H1 (cell line): ENCODE measurements around the gene NEGR1. TPM values are rescaled to one million over a fixed set of nuclear protein-coding genes. Genes with fewer than 3 reads are reported as not detected.

Experiments used
- CTCF ChIA-PET: fragments of 300-600 bp; sonication (Branson Sonifier 250); formaldehyde crosslinking; loops from one replicate; lab custom pipeline; 2021; ENCODE audit not compliant: partially characterized antibody; lab: Charles Lee
- POLR2A ChIA-PET: fragments of 300-600 bp; sonication (Branson Sonifier 250); formaldehyde crosslinking; loops from one replicate; lab custom pipeline; 2021; ENCODE audit warnings: inconsistent platforms; ENCODE audit not compliant: partially characterized antibody; lab: Charles Lee
- DNase-seq, 2 experiments: peaks; one replicate each; pipeline versions ENCODE4 v3.0.0 to v3.0.0-alpha.2; 2010 to 2022; ENCODE audit warnings: low spot score in 2 of 2, low read depth in 1 of 2, mixed read lengths in 1 of 2
- FAIRE-seq: peaks from 2 replicates; lab custom pipeline; 2011; peaks lifted over from hg19 to GRCh38; lab: Jason Lieb, UNC
- H2AFZ ChIP-seq: 2 replicates; pipeline ENCODE4 v1.8.1; 2012; ENCODE audit warnings: low read length, inconsistent platforms
- H2AK5ac ChIP-seq: 2 replicates; pipeline ENCODE4 v1.6.1; 2013; ENCODE audit warnings: low read depth, low read length
- H2BK120ac ChIP-seq: replicated peaks from 2 replicates; pipeline ENCODE3; 2013; ENCODE audit warnings: low read depth, low read length, inconsistent platforms
- H2BK12ac ChIP-seq: 2 replicates; pipeline ENCODE4 v1.6.1; 2013; ENCODE audit warnings: low read depth, low read length
- H2BK15ac ChIP-seq: 2 replicates; pipeline ENCODE4 v1.6.1; 2013; ENCODE audit warnings: low read length
- H2BK20ac ChIP-seq: 2 replicates; pipeline ENCODE4 v1.6.1; 2013; ENCODE audit warnings: low read length
- H2BK5ac ChIP-seq: 2 replicates; pipeline ENCODE4 v1.6.1; 2013; ENCODE audit warnings: low read depth, low read length
- H3K14ac ChIP-seq: 2 replicates; pipeline ENCODE4 v1.6.1; 2013; ENCODE audit warnings: inconsistent platforms; ENCODE audit not compliant: insufficient read length
- H3K18ac ChIP-seq: 2 replicates; pipeline ENCODE4 v1.6.1; 2013; ENCODE audit warnings: low read length; ENCODE audit errors: extremely low read depth
- H3K23ac ChIP-seq: 2 replicates; pipeline ENCODE4 v1.6.1; 2013; ENCODE audit warnings: inconsistent platforms; ENCODE audit not compliant: insufficient read length
- H3K23me2 ChIP-seq: 2 replicates; pipeline ENCODE4 v1.6.1; 2013; ENCODE audit warnings: low read depth, low read length
- H3K27ac ChIP-seq: 2 replicates; pipeline ENCODE4 v1.6.1; 2011; ENCODE audit warnings: low read depth, low read length, inconsistent platforms
- H3K27me3 ChIP-seq, 4 experiments: replicated peaks in 1 of 4; 1 replicate in 1 of 4; 2 replicates in 3 of 4; pipeline versions ENCODE4 v1.6.1 to v1.8.1; 2011 to 2013; ENCODE audit warnings: low read length in 3 of 4, mild to moderate bottlenecking in 3 of 4, inconsistent platforms in 2 of 4, mixed read lengths in 2 of 4, moderate library complexity in 1 of 4; ENCODE audit not compliant: control insufficient read depth in 3 of 4, insufficient read depth in 3 of 4; ENCODE audit errors: extremely low read depth in 1 of 4
- H3K36me3 ChIP-seq, 4 experiments: 2 replicates each; pipeline versions ENCODE4 v1.6.1 to v1.8.1; 2011 to 2013; ENCODE audit warnings: mild to moderate bottlenecking in 4 of 4, low read length in 3 of 4, moderate library complexity in 2 of 4, control low read depth in 1 of 4, inconsistent platforms in 1 of 4; ENCODE audit not compliant: insufficient read depth in 4 of 4, control insufficient read depth in 2 of 4
- H3K4ac ChIP-seq: replicated peaks from 2 replicates; pipeline ENCODE3; 2013; ENCODE audit warnings: low read length, low read depth, mixed read lengths, inconsistent platforms; ENCODE audit not compliant: insufficient read length
- H3K4me1 ChIP-seq, 4 experiments: replicated peaks in 1 of 4; 1 replicate in 1 of 4; 2 replicates in 3 of 4; pipeline versions ENCODE4 v1.6.1 to v1.8.1; 2011 to 2013; ENCODE audit warnings: low read length in 3 of 4, inconsistent platforms in 2 of 4, mixed read lengths in 1 of 4; ENCODE audit not compliant: insufficient read depth in 4 of 4, control insufficient read depth in 3 of 4
- H3K4me2 ChIP-seq, 2 experiments: 2 replicates each; pipeline versions ENCODE4 v1.6.1 to v1.8.1; 2011 to 2013; ENCODE audit warnings: low read depth in 2 of 2, low read length in 2 of 2, control low read depth in 1 of 2, inconsistent platforms in 1 of 2, mild to moderate bottlenecking in 1 of 2; ENCODE audit not compliant: insufficient read depth in 1 of 2
- H3K4me3 ChIP-seq, 4 experiments: fragments of 200-600, 300-600 bp in 1 of 4; sonication (generic), shearing (Covaris generic), sonication (Bioruptor Twin) in 1 of 4; 2 replicates each; pipeline versions ENCODE4 v1.5.1 to v1.8.1; 2011 to 2016; ENCODE audit warnings: low read length in 4 of 4, low read depth in 3 of 4, control low read depth in 2 of 4, inconsistent platforms in 2 of 4, mild to moderate bottlenecking in 2 of 4, mixed read lengths in 1 of 4, moderate library complexity in 1 of 4; ENCODE audit not compliant: insufficient read depth in 2 of 4; ENCODE audit errors: extremely low read depth in 1 of 4
- H3K56ac ChIP-seq: replicated peaks from 2 replicates; pipeline ENCODE3; 2013; ENCODE audit warnings: low read depth, mild to moderate bottlenecking, mixed read lengths, low read length, inconsistent platforms; ENCODE audit not compliant: insufficient read length
- H3K79me1 ChIP-seq: 2 replicates; pipeline ENCODE4 v1.6.1; 2013; ENCODE audit warnings: low read depth, low read length, control low read depth
- H3K79me2 ChIP-seq, 2 experiments: 2 replicates each; pipeline versions ENCODE4 v1.6.1 to v1.8.1; 2012 to 2013; ENCODE audit warnings: low read length in 2 of 2, mild to moderate bottlenecking in 2 of 2, inconsistent platforms in 1 of 2; ENCODE audit not compliant: insufficient read depth in 2 of 2, control insufficient read depth in 1 of 2
- H3K9ac ChIP-seq, 4 experiments: replicated peaks in 1 of 4; 1 replicate in 1 of 4; 2 replicates in 3 of 4; pipeline versions ENCODE4 v1.6.1 to v1.8.1; 2011 to 2013; ENCODE audit warnings: low read depth in 3 of 4, low read length in 3 of 4, control low read depth in 2 of 4, mild to moderate bottlenecking in 2 of 4, moderate library complexity in 2 of 4, inconsistent platforms in 1 of 4; ENCODE audit errors: extremely low read depth in 1 of 4
- H3K9me3 ChIP-seq, 2 experiments: 2 replicates each; pipeline versions ENCODE4 v1.6.1 to v1.8.1; 2012 to 2013; ENCODE audit warnings: mild to moderate bottlenecking in 2 of 2, moderate library complexity in 2 of 2, control low read depth in 1 of 2, inconsistent platforms in 1 of 2, low read depth in 1 of 2, low read length in 1 of 2, mixed read lengths in 1 of 2; ENCODE audit not compliant: insufficient read depth in 2 of 2
- H4K20me1 ChIP-seq, 2 experiments: replicated peaks in 1 of 2; 2 replicates each; pipeline versions ENCODE3 to v1.8.1; 2011 to 2013; ENCODE audit warnings: inconsistent platforms in 2 of 2, low read length in 2 of 2, mild to moderate bottlenecking in 1 of 2; ENCODE audit not compliant: insufficient read depth in 2 of 2, control insufficient read depth in 1 of 2
- H4K5ac ChIP-seq: 2 replicates; pipeline ENCODE4 v1.6.1; 2013; ENCODE audit warnings: low read length, low read depth, mixed read lengths, inconsistent platforms; ENCODE audit not compliant: insufficient read length
- H4K8ac ChIP-seq: 2 replicates; pipeline ENCODE4 v1.8.0; 2013; ENCODE audit warnings: mild to moderate bottlenecking, moderate library complexity, low read length, inconsistent platforms; ENCODE audit not compliant: insufficient read depth; ENCODE audit errors: extremely low read depth
- H4K91ac ChIP-seq: replicated peaks from 2 replicates; pipeline ENCODE3; 2013; ENCODE audit warnings: low read length, mixed read lengths, inconsistent platforms; ENCODE audit not compliant: insufficient read length
- CBX8 ChIP-seq: fragments of 300-800, 300-1000 bp; sonication (generic); IDR thresholded peaks from 2 replicates; pipeline ENCODE4 v1.7.1; 2016; ENCODE audit warnings: low read depth, low read length, borderline replicate concordance
- CEBPB ChIP-seq: IDR thresholded peaks from 2 replicates; pipeline ENCODE4 v1.6.1; 2012; ENCODE audit warnings: low read depth, low read length
- CREB1 ChIP-seq: IDR thresholded peaks from 2 replicates; pipeline ENCODE4 v1.6.1; 2012; ENCODE audit warnings: inconsistent platforms
- FOSL1 ChIP-seq: IDR thresholded peaks from 2 replicates; pipeline ENCODE4 v1.6.1; 2011; ENCODE audit warnings: mild to moderate bottlenecking, low read depth, low read length, moderate library complexity; ENCODE audit not compliant: insufficient read depth
- HDAC2 ChIP-seq, 2 experiments: fragments of 300-600 bp in 1 of 2; sonication (generic) in 1 of 2; IDR thresholded peaks; 2 replicates each; pipeline ENCODE4 v1.6.1; 2011 to 2012; ENCODE audit warnings: low read depth in 2 of 2, low read length in 2 of 2, mild to moderate bottlenecking in 2 of 2, moderate library complexity in 2 of 2, borderline replicate concordance in 1 of 2, inconsistent platforms in 1 of 2
- JUND ChIP-seq: IDR thresholded peaks from 2 replicates; pipeline ENCODE4 v1.6.1; 2011; ENCODE audit warnings: mild to moderate bottlenecking, improper control_type of control experiment, low read length
- POLR2AphosphoS5 ChIP-seq: IDR thresholded peaks from 2 replicates; pipeline ENCODE4 v1.6.1; 2011; ENCODE audit warnings: low read depth, low read length
- SIN3A ChIP-seq, 2 experiments: IDR thresholded peaks in 1 of 2; conservative IDR thresholded peaks in 1 of 2; 2 replicates each; pipeline ENCODE4 v1.6.1; 2011 to 2012; ENCODE audit warnings: low read length in 2 of 2, improper control_type of control experiment in 1 of 2, low read depth in 1 of 2, mild to moderate bottlenecking in 1 of 2
- TAF1 ChIP-seq: IDR thresholded peaks from 2 replicates; pipeline ENCODE4 v1.6.1; 2011; ENCODE audit warnings: mild to moderate bottlenecking, low read depth, low read length
- TAF7 ChIP-seq: optimal IDR thresholded peaks from 2 replicates; pipeline ENCODE3; 2011; ENCODE audit warnings: low read depth, mild to moderate bottlenecking, inconsistent platforms, low read length, moderate library complexity, borderline replicate concordance
- TEAD4 ChIP-seq: IDR thresholded peaks from 2 replicates; pipeline ENCODE4 v1.6.1; 2012; ENCODE audit warnings: low read depth, low read length, inconsistent platforms, mixed read lengths
- WGBS, 2 experiments: shearing (Covaris generic) in 1 of 2; methylation state at CpG; one replicate each; pipeline versions ENCODE4 v1.1.6 to v1.1.7; 2013 to 2015; ENCODE audit warnings: low lambda C conversion rate in 2 of 2, mixed read lengths in 2 of 2, inconsistent platforms in 1 of 2, low coverage in 1 of 2, missing lambda C conversion rate in 1 of 2; ENCODE audit not compliant: insufficient replicate concordance in 2 of 2, insufficient coverage in 1 of 2, insufficient read length in 1 of 2; ENCODE audit errors: extremely low coverage in 1 of 2, missing lambda C conversion rate in 1 of 2; 5-methylcytosine and 5-hydroxymethylcytosine counted together
- polyA plus RNA-seq, 7 experiments: library from polyadenylated mRNA; depleted of rRNA in 3 of 7; stranded (reverse) in 5 of 7; unstranded in 2 of 7; fragments of >200 nt in 5 of 7; fragments of 200-250 nt in 2 of 7; gene quantifications; 1 replicate in 5 of 7; 2 replicates in 1 of 7; 4 replicates in 1 of 7; pipeline versions ENCODE4 v1.2.1 to v1.2.3, GENCODE V29; 2011 to 2013; ENCODE audit warnings: missing spikeins in 2 of 7, mixed read lengths in 2 of 7
- total RNA-seq: library from RNA; stranded (reverse); fragmentation: NEBNext Ultra II Directional; extraction: Animal tissue kit (Norgen Biotek cat#: 25700); gene quantifications from 2 replicates; pipeline ENCODE4 v1.2.1, GENCODE V29; 2021

Gene NEGR1
- total and polyA plus RNA-seq, 2 of the 8 experiments (the other 6 are each of a cell fraction or from before 2014, with no cell fraction given), result 0.71 to 1.3 TPM

DNA sequence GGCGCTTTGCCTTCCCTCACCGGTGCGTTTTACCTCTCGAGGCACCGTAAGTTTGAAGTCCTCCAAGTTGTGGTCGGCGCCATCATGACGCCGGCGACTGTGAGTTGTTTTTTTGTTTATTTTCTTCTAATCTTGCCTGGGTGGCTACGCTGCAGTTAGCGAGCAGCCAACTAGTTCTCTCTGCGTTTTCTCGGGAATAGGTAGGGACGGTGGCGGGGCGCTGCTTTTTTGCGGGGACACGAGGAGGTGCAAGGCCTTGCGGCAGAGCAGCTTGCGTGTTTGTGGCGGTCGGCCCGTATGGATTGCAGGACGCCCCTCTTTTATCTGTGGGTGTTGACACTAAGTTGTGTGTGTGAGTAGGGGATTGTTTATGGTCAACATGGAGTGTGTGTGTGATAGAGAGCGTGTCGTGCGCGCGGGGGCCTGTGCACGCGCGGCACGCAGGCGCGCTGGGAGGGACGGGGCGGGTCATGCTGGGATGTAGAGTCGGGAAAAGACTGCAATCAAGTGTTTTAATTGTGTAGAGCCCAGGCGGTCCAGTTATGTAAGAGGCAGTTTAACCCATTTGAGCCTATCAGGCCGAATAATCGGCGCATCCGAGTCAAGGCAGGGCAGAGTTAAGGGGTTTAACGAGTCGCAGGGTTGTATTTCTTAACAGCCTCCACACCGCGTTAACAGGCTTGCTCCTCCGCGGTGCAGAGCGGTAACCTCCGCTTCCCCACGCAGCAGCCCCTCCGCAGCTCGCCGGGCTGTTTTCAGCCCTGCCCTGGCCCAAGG is 1.2 kb upstream of the NEGR1 start:
- peak overlapping the region; percentile 90 to 97 for H3K4me2 ChIP-seq
- H3K27ac ChIP-seq, result no peak overlapping the region
- peak overlapping the region; percentile 65 for H3K4ac ChIP-seq
- FAIRE-seq (no peak), DNase-seq (peak in 1 of 2 experiments; percentile 69)
- peaks cover 0 to 8% (median under 1%) of the 10 kb centered on the region in 4 experiments; a peak in 3 of 7 replicates for H3K4me1 ChIP-seq
- peak overlapping the region; percentile 73 for H4K8ac ChIP-seq
- peaks cover 0 to 2% of the 10 kb centered on the region in 2 experiments; a peak in 1 of 4 replicates for H3K79me2 ChIP-seq
- no peaks in the 10 kb centered on the region for H3K79me1 ChIP-seq
- no peak overlapping the region for H4K5ac ChIP-seq
- H2BK20ac ChIP-seq, result no peak overlapping the region
- CTCF ChIA-PET, result interaction anchor here (0.6 to 1.2 kb wide), 4 partner anchors 25 to 338 kb away, joined by 3 to 4 read pairs (median 3); no protein-coding TSS in a partner anchor
- H3K27me3 ChIP-seq, result peaks cover 0 to 23% (median 3%) of the 10 kb centered on the region in 4 experiments; a peak in 3 of 7 replicates
- H3K9ac ChIP-seq, result peak overlapping the region; percentile 34 to 88 (median 76)
- peak overlapping the region; percentile 62; the same call in 1 of the 2 replicates for H2BK5ac ChIP-seq
- H2AK5ac ChIP-seq, result no peak overlapping the region
- no peaks in the 10 kb centered on the region for H4K20me1 ChIP-seq
- peak overlapping the region; percentile 61 to 94 (median 88) for H3K4me3 ChIP-seq
- 1% methylated on average over 56 of the region's 56 CpGs; no CpG with 5 or more reads in 1 of the 2 experiments for WGBS, 2 experiments
- H3K18ac ChIP-seq, result peak overlapping the region; percentile 93
- no peak overlapping the region for H3K14ac ChIP-seq
- H2BK15ac ChIP-seq, result peak overlapping the region; percentile 47; the same call in 1 of the 2 replicates
- no peaks in the 10 kb centered on the region for H3K36me3 ChIP-seq
- H2AFZ ChIP-seq, result peak overlapping the region; percentile 93
- POLR2A ChIA-PET, result interaction anchor here (1.0 to 2.2 kb wide), 3 partner anchors 13 to 96 kb away, joined by 3 to 5 read pairs (median 3); no protein-coding TSS in a partner anchor
- H2BK120ac ChIP-seq, result peak overlapping the region; percentile 75
- H3K23me2 ChIP-seq, result peaks cover 20% of the 10 kb centered on the region
- H3K56ac ChIP-seq, result peak overlapping the region; percentile 62
- H3K9me3 ChIP-seq, result no peaks in the 10 kb centered on the region
- no peak overlapping the region for H3K23ac ChIP-seq
- peak overlapping the region; percentile 45 for H4K91ac ChIP-seq
- H2BK12ac ChIP-seq, result peak overlapping the region; percentile 97
- TF ChIP-seq CREB1, result no peak
- TF ChIP-seq SIN3A (conservative IDR thresholded peaks at IDR 0.05 in 1 of 2, IDR thresholded peaks at IDR 0.05 in 1 of 2; ENCODE audit: low read depth in 1 of 2, low read length in 2 of 2), result no peak; a peak in 1 of 4 replicates
- no peak for TF ChIP-seq CBX8
- TF ChIP-seq TEAD4, result no peak
- peak in 1 of 2 experiments; percentile 81; a peak in 1 of 4 replicates for TF ChIP-seq HDAC2 (IDR thresholded peaks at IDR 0.05; ENCODE audit: borderline replicate concordance in 1 of 2, low read depth in 2 of 2, low read length in 2 of 2)
- TF ChIP-seq FOSL1, result no peak
- peak; percentile 27 for TF ChIP-seq TAF7
- peak; percentile 38; the same call in 1 of the 2 replicates for TF ChIP-seq POLR2AphosphoS5
- TF ChIP-seq CEBPB, result no peak
- no peak for TF ChIP-seq JUND
- no peak; the same call in 1 of the 2 replicates for TF ChIP-seq TAF1
